ENCODE data around the gene KRTAP12-1.

Gene KRTAP12-1

GRCh38 chr21:44681861-44682579 lies at the start of gene KRTAP12-1:
TSS of gene KRTAP12-1 (minus strand) at chr21:44682163. CDS start at chr21:44682123, 40 bp downstream.
- DNase-seq (ENCODE audit: low read depth): no peak

DNA sequence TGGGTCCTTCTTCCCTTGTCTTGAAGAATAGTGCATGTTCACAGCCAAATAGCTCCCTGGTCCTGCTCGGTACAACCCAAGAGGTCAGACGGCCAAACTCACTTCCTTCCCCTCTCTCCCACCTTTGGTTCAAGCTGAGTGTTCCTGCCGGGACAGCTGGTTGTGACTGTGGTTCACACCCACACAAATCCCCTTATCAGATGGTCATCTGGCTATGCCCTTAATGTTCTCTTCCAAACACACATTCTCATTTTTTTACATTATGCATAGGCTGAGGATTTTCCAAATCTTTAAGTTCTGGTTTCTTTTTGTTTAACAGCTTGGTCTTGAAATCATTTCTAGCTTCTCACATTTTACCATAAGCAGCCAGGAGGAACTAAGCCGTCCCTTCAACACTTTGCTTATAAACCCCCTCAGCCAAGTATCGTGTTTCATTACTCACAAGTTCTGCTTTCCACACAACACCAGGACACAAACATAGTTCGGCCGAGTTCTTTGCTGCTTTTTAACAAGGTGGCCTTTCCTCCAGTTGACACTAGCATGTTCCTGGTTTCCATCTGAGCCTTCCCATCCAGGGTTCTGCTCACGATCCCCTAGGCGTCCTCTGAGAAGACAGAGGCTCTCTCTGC lies 49.1 kb upstream of the KRTAP12-1 start:
- no peak for DNase-seq (ENCODE audit: low read depth)

DNA sequence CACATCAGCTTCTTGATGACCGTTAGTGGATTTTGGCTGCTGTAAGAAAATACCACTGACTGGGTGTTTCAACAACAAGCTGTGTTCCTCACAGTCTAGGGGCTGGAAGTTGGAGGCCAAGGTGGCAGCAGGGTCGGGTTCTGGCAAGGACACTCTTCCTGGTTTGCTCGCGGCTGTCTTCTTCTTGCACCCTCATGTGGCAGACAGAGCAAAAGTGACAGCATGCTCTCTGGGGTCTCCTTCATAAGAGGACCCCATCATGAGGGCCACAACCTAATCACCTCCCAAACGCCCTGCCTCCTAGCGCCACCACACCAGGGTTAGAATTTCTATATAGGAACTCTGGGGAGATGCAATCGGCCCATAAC lies 48.0 kb upstream of the KRTAP12-1 start:
- no peak for DNase-seq (ENCODE audit: low read depth)

GRCh38 chr21:44729336-44730027 lies 47.5 kb upstream of the KRTAP12-1 start:
- no peak for DNase-seq (ENCODE audit: low read depth)

DNA sequence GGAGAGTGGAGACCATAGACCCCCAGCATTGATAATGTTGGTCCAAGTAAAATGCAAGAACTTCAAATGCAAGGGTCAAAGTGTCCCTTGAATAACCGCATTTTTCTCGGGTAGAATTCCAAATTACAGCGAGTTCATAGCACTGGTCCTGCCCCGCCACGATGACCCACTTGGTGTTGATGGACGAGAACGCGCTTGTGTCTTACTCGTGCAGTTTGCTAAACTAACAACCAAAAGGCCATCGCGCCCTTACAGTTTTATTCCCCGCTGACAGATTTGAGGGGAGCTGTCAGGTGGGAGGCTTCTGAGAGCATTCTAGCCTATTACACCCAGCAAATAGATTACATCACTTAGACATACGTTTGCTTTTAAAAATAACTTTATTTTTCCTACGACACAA lies 46.8 kb upstream of the KRTAP12-1 start:
- DNase-seq (ENCODE audit: low read depth): no peak

GRCh38 chr21:44727757-44728156 lies 45.8 kb upstream of the KRTAP12-1 start:
- DNase-seq (ENCODE audit: low read depth): no peak

- DNase-seq (ENCODE audit: low read depth): no peak
These were observed 45.4 kb upstream of the KRTAP12-1 start for GRCh38 chr21:44727321-44727720.

GRCh38 chr21:44726826-44727225 lies 44.9 kb upstream of the KRTAP12-1 start:
- DNase-seq (ENCODE audit: low read depth): no peak

- no peak for DNase-seq (ENCODE audit: low read depth)
These were observed 43.0 kb upstream of the KRTAP12-1 start for GRCh38 chr21:44724926-44725325.

GRCh38 chr21:44724196-44724595 lies 42.2 kb upstream of the KRTAP12-1 start:
- no peak for DNase-seq (ENCODE audit: low read depth)

DNA sequence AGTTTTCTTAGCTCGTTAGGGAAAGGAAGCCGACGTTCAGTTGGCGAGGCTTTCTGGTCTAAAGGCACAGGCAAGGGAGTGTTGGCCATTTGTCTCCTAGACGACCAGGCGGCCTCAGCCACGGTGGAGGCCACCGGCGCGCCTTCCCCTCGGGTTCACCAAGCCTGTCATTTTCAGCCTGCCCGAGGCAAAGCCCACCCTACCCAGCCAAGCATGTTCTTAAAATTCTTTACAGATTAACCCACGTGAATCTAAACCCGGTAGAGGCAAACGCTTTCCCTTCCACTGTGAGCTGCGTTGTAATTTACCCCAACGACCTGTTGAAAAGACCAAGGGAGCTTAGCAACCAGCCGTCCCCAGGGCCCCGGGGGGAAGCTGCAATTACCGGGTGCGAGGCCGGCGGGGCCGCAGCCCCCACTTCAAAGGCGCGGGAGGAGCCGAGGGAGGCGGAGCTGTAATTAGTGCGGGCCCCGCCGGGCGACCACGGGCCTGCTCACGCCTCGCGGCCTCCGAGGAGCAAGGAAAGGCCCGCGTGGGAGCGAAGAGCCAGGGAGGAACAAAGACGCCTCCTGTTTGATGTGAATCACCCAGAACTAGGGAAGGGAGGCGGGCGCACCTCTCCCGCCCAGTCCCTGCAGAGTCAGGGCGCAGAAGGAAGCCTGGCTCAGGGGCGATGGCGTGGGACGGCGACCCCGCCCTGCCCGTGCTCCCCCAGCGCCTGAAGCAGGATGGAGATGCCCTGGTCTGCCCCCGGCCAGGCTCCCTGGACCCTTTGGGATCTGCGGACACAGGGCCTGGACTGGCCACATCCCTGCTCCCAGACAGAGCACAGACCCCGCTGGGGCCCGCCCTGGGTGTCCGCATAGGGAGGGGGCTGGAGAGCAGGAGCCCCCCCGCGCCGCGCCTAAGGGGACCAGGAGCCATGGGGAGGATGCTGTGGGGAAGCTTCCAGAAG lies 41.5 kb upstream of the KRTAP12-1 start:
- DNase-seq (ENCODE audit: low read depth): no peak

- no peak for DNase-seq (ENCODE audit: low read depth)
These were observed 40.8 kb upstream of the KRTAP12-1 start for GRCh38 chr21:44722731-44723130.

GRCh38 chr21:44720170-44720569 lies 38.2 kb upstream of the KRTAP12-1 start:
- DNase-seq (ENCODE audit: low read depth): no peak

DNA sequence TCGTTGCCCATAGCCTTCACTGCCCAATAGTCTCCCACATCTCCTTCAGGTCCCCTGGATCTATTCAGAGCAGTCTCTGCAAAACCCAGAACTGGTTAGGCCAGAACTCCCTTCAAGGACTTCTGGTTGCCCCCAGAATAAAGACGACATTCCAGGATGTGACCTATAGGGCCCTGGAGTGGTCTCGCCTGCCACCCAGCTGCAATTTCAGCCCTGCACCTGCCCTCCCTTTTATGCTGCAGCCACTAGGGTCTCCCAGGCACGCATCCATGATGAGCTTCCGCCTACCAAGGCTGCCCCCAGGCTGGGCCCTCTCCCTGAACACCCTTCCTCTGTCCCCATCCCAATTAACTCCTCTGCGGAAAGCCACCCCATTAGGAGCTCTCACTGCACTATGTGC lies 36.6 kb upstream of the KRTAP12-1 start:
- no peak for DNase-seq (ENCODE audit: low read depth)

GRCh38 chr21:44718093-44718492 lies 36.1 kb upstream of the KRTAP12-1 start:
- DNase-seq (ENCODE audit: low read depth): no peak

GRCh38 chr21:44716984-44717383 lies 35.0 kb upstream of the KRTAP12-1 start:
- DNase-seq (ENCODE audit: low read depth): no peak

- DNase-seq (ENCODE audit: low read depth): no peak
These were observed 32.9 kb upstream of the KRTAP12-1 start for GRCh38 chr21:44714905-44715304.

DNA sequence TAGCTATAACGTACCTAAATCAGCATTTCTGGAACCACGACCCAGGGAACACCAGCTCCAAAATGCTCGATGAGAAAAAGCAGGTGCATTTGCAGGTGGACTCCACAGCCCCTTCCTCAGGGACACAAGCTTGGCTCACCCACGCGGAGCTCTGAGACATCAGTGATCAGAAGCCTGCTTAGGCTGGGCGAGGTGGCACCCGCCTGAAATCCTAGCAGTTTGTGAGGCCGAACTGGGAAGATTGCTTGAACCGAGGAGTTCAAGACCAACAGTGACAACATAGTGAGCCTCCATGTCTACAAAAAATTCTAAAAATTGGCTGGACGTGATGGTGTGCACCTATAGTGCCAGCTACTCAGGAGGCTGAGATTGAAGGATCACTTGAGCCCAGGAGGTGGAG lies 31.9 kb upstream of the KRTAP12-1 start:
- DNase-seq (ENCODE audit: low read depth): no peak

DNA sequence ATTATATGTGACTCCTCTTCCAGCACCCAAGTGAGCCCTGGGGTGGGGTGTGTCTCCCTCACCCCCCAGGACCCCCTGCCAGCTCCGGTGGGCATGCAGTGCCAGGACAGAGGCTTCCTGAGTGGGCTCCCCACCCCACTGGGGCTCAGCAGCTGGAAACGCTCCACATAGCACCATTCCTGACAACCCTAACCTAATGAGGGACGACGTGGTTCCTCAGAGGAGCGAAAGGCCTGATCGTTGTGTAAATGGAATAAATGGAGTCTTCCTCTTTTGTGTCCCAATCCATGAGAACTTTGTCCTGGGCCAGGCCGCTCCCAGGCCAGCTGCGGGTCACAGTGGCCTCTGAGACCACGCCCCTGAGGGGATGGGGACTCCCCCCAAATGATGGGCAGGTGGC lies 31.2 kb upstream of the KRTAP12-1 start:
- DNase-seq (ENCODE audit: low read depth): no peak

GRCh38 chr21:44712203-44713028 lies 30.5 kb upstream of the KRTAP12-1 start:
- no peak for DNase-seq (ENCODE audit: low read depth)

Measured in iris pigment epithelial cell (primary cell).